CD8-positive, alpha-beta memory T cell (primary cell): ENCODE measurements around the gene AIPL1. TPM values are rescaled to one million over a fixed set of nuclear protein-coding genes. Genes with fewer than 3 reads are reported as not detected.

Source experiments
- CTCF ChIA-PET: fragments of 350-600 bp; sonication (Branson Sonifier 250); formaldehyde crosslinking; loops from one replicate; lab custom pipeline; 2021; ENCODE audit warnings: antibody characterized with exemption; lab: Charles Lee
- POLR2A ChIA-PET: fragments of 350-600 bp; sonication (Branson Sonifier 250); formaldehyde crosslinking; loops from one replicate; lab custom pipeline; 2021; ENCODE audit warnings: antibody characterized with exemption; lab: Charles Lee
- DNase-seq, 5 donors: peaks; one replicate each; pipeline versions ENCODE4 v3.0.0 to v3.0.0-alpha.2; 2020 to 2022; ENCODE audit warnings: mixed read lengths in 1 of 5
- H3K27ac ChIP-seq: one replicate; pipeline ENCODE4 v1.7.0; 2013; ENCODE audit warnings: low read depth, mild to moderate bottlenecking, low read length, moderate library complexity
- H3K27me3 ChIP-seq: 2 replicates; pipeline ENCODE4 v1.7.0; 2013; ENCODE audit warnings: low read length, mild to moderate bottlenecking; ENCODE audit not compliant: insufficient read depth, poor library complexity, severe bottlenecking
- H3K36me3 ChIP-seq: 2 replicates; pipeline ENCODE4 v1.7.0; 2013; ENCODE audit warnings: mild to moderate bottlenecking, low read length, moderate library complexity; ENCODE audit not compliant: insufficient read depth
- H3K4me1 ChIP-seq: 2 replicates; pipeline ENCODE4 v1.7.0; 2013; ENCODE audit warnings: mild to moderate bottlenecking, low read length, moderate library complexity; ENCODE audit not compliant: insufficient read depth
- H3K4me3 ChIP-seq: 2 replicates; pipeline ENCODE4 v1.7.0; 2013; ENCODE audit warnings: mild to moderate bottlenecking, low read length
- H3K9me3 ChIP-seq: 2 replicates; pipeline ENCODE4 v1.7.0; 2013; ENCODE audit warnings: mild to moderate bottlenecking, low read length
- H3K27ac Mint-ChIP-seq, 8 donors: one replicate each; pipeline ENCODE4 v1.8.0; 2020 to 2021; ENCODE audit warnings: mixed read lengths in 8 of 8, mild to moderate bottlenecking in 6 of 8, inconsistent platforms in 3 of 8, moderate library complexity in 3 of 8
- H3K27me3 Mint-ChIP-seq, 2 donors: one replicate each; pipeline ENCODE4 v1.8.0; 2020 to 2021; ENCODE audit warnings: mixed read lengths in 2 of 2, mild to moderate bottlenecking in 1 of 2, moderate library complexity in 1 of 2
- H3K36me3 Mint-ChIP-seq, 3 donors: one replicate each; pipeline ENCODE4 v1.8.0; 2020 to 2021; ENCODE audit warnings: mixed read lengths in 3 of 3, inconsistent platforms in 1 of 3, mild to moderate bottlenecking in 1 of 3
- H3K4me1 Mint-ChIP-seq, 3 donors: one replicate each; pipeline ENCODE4 v1.8.0; 2020 to 2021; ENCODE audit warnings: mixed read lengths in 3 of 3, inconsistent platforms in 1 of 3, mild to moderate bottlenecking in 1 of 3
- H3K4me3 Mint-ChIP-seq, 7 donors: one replicate each; pipeline ENCODE4 v1.8.0; 2020 to 2021; ENCODE audit warnings: mixed read lengths in 7 of 7, mild to moderate bottlenecking in 6 of 7, moderate library complexity in 4 of 7, inconsistent platforms in 2 of 7
- H3K9me3 Mint-ChIP-seq, 5 donors: one replicate each; pipeline ENCODE4 v1.8.0; 2020 to 2022; ENCODE audit warnings: mixed read lengths in 5 of 5, mild to moderate bottlenecking in 3 of 5, moderate library complexity in 2 of 5, inconsistent platforms in 1 of 5
- polyA plus RNA-seq: library from polyadenylated mRNA; unstranded; fragments of 300-500 nt; fragmentation: Illumina TruSeq; gene quantifications from one replicate; pipeline ENCODE4 v1.2.3, GENCODE V29; 2021
- total RNA-seq, 2 experiments: library from RNA; stranded (reverse); gene quantifications; one replicate each; pipeline ENCODE4 v1.2.3, GENCODE V29; 2021

Gene AIPL1
- total and polyA plus RNA-seq, 3 experiments from 2014 or later: not detected

DNA sequence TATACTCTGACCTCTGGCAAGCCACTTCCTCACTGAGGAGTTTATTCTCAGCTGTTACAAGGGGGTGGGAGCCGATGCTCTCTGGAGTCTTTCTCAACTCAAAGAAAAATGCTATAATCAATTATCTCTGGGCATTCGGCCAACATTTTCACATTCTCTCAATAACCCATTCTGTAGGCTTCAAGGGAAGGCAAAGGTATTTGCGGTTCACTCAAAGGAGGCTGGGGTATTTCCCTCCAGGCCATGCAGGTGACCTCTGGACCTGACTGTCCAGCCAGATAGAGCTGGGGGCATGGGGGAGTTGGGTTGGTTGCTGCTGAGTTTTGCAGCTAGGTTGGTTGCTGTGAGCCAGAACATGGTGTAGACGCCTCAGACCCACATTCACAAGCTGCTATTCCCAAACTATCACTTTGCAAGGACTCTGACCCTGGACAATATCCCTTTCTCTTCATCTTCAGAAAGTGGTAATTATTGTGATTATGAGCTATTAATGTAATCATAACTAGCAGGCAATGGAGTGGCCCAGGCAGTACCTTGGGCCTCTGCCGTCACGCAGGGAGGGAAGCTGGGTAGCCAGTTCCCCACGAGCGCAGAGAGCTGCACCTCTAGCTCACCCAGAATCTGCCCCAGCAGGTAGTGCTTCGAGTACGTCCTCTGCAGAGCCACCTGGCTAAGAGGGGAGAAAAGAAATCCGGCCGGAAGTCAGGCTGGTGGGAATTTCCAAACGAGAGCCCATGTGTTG is 42.1 kb downstream of the AIPL1 start:
- POLR2A ChIA-PET: no interaction called here
- no peak overlapping the region for H3K27ac ChIP-seq
- no peaks in the 10 kb centered on the region for H3K36me3 ChIP-seq
- CTCF ChIA-PET: no interaction called here
- DNase-seq: no peak
- Mint-ChIP-seq H3K36me3 (no peaks in the 10 kb centered on the region), H3K4me1 (no peaks in the 10 kb centered on the region), H3K27ac (peak overlapping the region in 1 of 8 donors; percentile 59), H3K27me3 (peaks cover 19 to 41% of the 10 kb centered on the region in 2 donors), H3K4me3 (no peak overlapping the region), H3K9me3 (peaks cover 0 to 2% (median 0%) of the 10 kb centered on the region in 5 donors)
- no peaks in the 10 kb centered on the region for H3K9me3 ChIP-seq
- no peak overlapping the region for H3K4me3 ChIP-seq
- no peaks in the 10 kb centered on the region for H3K4me1 ChIP-seq
- no peaks in the 10 kb centered on the region for H3K27me3 ChIP-seq

GRCh38 chr17:6388416-6388815 is 46.5 kb downstream of the AIPL1 start:
- ChIA-PET CTCF (no interaction called here), POLR2A (no interaction called here)
- Mint-ChIP-seq H3K9me3 (no peaks in the 10 kb centered on the region), H3K27me3 (peaks cover 13 to 29% of the 10 kb centered on the region in 2 donors), H3K4me1 (no peaks in the 10 kb centered on the region), H3K36me3 (no peaks in the 10 kb centered on the region), H3K27ac (no peak overlapping the region), H3K4me3 (no peak overlapping the region)
- Histone ChIP-seq H3K4me1 (no peaks in the 10 kb centered on the region), H3K4me3 (no peak overlapping the region), H3K36me3 (no peaks in the 10 kb centered on the region), H3K9me3 (no peaks in the 10 kb centered on the region), H3K27ac (no peak overlapping the region), H3K27me3 (no peaks in the 10 kb centered on the region)
- no peak for DNase-seq

GRCh38 chr17:6387858-6388257 is 47.1 kb downstream of the AIPL1 start:
- no peaks in the 10 kb centered on the region for H3K4me1 Mint-ChIP-seq
- CTCF ChIA-PET: no interaction called here
- Histone ChIP-seq H3K4me3 (no peak overlapping the region), H3K9me3 (no peaks in the 10 kb centered on the region), H3K27ac (no peak overlapping the region), H3K36me3 (no peaks in the 10 kb centered on the region), H3K4me1 (no peaks in the 10 kb centered on the region), H3K27me3 (no peaks in the 10 kb centered on the region)
- no peak overlapping the region for H3K4me3 Mint-ChIP-seq
- no peak for DNase-seq
- POLR2A ChIA-PET: no interaction called here
- peaks cover 14 to 29% of the 10 kb centered on the region in 2 donors for H3K27me3 Mint-ChIP-seq
- H3K36me3 Mint-ChIP-seq: no peaks in the 10 kb centered on the region
- no peaks in the 10 kb centered on the region for H3K9me3 Mint-ChIP-seq
- H3K27ac Mint-ChIP-seq: no peak overlapping the region

GRCh38 chr17:6387442-6387841 is 47.5 kb downstream of the AIPL1 start:
- CTCF ChIA-PET: no interaction called here
- no peaks in the 10 kb centered on the region for H3K36me3 Mint-ChIP-seq
- H3K27me3 Mint-ChIP-seq: peaks cover 15 to 29% of the 10 kb centered on the region in 2 donors
- no peak for DNase-seq
- H3K4me3 ChIP-seq: no peak overlapping the region
- no peak overlapping the region for H3K4me3 Mint-ChIP-seq
- POLR2A ChIA-PET: no interaction called here
- no peak overlapping the region for H3K27ac ChIP-seq
- no peaks in the 10 kb centered on the region for H3K4me1 Mint-ChIP-seq
- H3K36me3 ChIP-seq: no peaks in the 10 kb centered on the region
- H3K9me3 ChIP-seq: no peaks in the 10 kb centered on the region
- H3K9me3 Mint-ChIP-seq: no peaks in the 10 kb centered on the region
- no peaks in the 10 kb centered on the region for H3K4me1 ChIP-seq
- no peak overlapping the region for H3K27ac Mint-ChIP-seq
- no peaks in the 10 kb centered on the region for H3K27me3 ChIP-seq

DNA sequence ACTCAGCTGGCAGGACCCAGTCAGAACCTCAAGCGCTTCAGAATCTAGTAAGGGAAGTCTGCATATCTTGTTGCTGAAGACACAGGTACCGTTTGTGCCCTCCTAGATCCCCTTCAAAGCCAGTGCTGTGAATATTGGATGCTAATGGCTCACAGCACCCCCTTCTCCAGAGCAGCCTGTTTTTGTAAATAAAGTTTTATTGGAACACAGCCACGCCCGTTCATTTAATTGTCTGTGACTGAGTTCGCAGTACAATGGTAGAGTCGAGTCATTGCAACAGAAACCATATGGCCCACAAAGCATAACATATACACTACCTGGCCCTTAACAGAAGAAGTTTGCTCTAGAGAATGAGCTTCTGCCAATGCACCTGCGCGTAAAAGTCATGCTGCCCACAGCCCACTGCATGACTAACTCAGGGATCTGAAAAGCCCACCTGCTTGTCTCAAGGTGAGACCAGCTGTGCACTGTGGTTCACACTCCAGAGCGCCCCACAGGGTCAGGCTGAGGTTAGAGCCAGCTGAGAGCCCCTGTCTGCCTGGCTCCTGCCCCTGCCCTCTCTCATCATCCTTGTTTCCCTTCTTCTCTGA is 48.8 kb downstream of the AIPL1 start:
- Mint-ChIP-seq H3K9me3 (no peaks in the 10 kb centered on the region), H3K36me3 (no peaks in the 10 kb centered on the region), H3K4me1 (no peaks in the 10 kb centered on the region), H3K27ac (no peak overlapping the region), H3K4me3 (no peak overlapping the region), H3K27me3 (peaks cover 18 to 38% of the 10 kb centered on the region in 2 donors)
- POLR2A ChIA-PET: no interaction called here
- Histone ChIP-seq H3K36me3 (no peaks in the 10 kb centered on the region), H3K4me3 (no peak overlapping the region), H3K9me3 (no peaks in the 10 kb centered on the region), H3K4me1 (no peaks in the 10 kb centered on the region), H3K27ac (no peak overlapping the region), H3K27me3 (no peaks in the 10 kb centered on the region)
- CTCF ChIA-PET: no interaction called here
- DNase-seq: no peak

- Histone ChIP-seq H3K4me1 (no peaks in the 10 kb centered on the region), H3K4me3 (no peak overlapping the region), H3K36me3 (no peaks in the 10 kb centered on the region), H3K27ac (no peak overlapping the region), H3K27me3 (no peaks in the 10 kb centered on the region), H3K9me3 (no peaks in the 10 kb centered on the region)
- Mint-ChIP-seq H3K27me3 (peaks cover 18 to 32% of the 10 kb centered on the region in 2 donors), H3K4me3 (no peak overlapping the region), H3K36me3 (no peaks in the 10 kb centered on the region), H3K9me3 (no peaks in the 10 kb centered on the region), H3K4me1 (no peaks in the 10 kb centered on the region), H3K27ac (no peak overlapping the region)
- ChIA-PET POLR2A (no interaction called here), CTCF (no interaction called here)
- no peak for DNase-seq
These were observed 50.4 kb downstream of the AIPL1 start for GRCh38 chr17:6384481-6384880.

DNA sequence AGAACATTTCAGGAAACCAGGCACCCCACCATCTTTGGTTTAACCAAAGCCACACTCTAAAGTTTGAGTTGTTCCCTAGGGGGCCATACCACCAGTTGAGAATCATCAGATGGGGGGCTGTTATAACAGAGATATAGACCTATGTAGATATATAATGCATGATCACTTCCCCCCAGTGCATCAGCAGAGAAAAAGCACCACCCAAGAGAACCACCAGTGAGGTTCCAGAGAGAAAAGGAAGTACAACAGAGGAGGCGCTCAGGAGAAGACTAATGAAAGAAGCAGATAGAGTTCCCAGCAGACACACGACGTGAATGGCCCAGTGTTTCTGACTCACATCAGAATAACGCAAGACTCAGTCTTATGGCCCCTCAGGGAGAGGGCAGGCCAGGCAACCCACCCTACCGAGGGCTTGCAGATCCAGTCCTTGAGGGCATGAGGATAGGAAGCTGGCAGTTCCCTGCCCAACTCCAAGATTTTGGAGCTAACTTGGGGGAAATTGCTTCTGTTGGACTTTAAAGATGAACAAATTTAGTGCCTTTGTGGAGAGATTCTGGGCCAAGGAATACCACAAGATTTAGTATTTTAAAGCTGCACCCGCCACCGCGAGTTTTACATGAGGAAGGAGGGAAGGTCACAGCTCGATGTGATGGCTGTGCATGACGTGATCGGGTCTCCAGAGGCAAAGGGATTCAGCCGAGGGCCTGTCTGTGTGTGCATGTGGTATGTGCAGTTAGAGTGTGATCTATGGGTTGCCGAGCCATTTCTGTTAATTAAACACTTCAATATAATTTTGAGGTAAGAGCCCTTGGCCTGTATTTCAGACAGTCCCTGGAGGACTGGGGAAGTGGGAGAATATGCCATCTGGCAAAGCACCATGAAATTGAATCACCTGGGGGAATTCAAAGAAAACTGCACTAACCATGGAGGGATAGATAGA is 53.1 kb downstream of the AIPL1 start:
- Mint-ChIP-seq H3K27me3 (peaks cover 24 to 54% of the 10 kb centered on the region in 2 donors), H3K4me3 (no peak overlapping the region), H3K36me3 (no peaks in the 10 kb centered on the region), H3K4me1 (no peaks in the 10 kb centered on the region), H3K9me3 (peaks cover 0 to 4% (median 0%) of the 10 kb centered on the region in 5 donors), H3K27ac (no peak overlapping the region)
- Histone ChIP-seq H3K36me3 (no peaks in the 10 kb centered on the region), H3K27me3 (no peaks in the 10 kb centered on the region), H3K4me3 (no peak overlapping the region), H3K4me1 (no peaks in the 10 kb centered on the region), H3K27ac (no peak overlapping the region), H3K9me3 (no peaks in the 10 kb centered on the region)
- POLR2A ChIA-PET: no interaction called here
- DNase-seq: no peak
- CTCF ChIA-PET: no interaction called here

DNA sequence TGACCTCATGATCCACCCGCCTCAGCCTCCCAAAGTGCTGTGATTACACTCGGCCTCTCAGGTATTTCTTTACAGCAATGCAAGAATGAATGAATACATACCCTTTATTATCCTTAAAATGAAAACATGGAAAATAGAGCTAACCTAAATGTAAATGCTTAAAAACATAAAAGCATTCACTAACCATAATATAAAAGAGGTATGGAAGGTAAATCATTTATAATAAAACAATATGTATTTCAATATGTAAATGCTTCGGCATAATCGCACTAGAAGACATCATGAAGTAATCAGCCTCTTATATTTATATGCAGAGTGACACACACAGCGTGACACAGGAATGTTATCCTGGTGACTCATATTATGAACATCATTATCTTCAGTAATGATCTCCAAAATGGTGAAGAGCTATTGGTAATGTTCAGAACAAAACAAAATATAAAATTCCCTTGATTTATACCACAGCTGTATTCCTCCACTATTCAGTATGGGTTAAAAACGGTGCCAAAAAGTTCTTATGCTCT is 53.9 kb downstream of the AIPL1 start:
- ChIA-PET POLR2A (no interaction called here), CTCF (no interaction called here)
- H3K27ac Mint-ChIP-seq: no peak overlapping the region
- no peak for DNase-seq
- H3K4me3 ChIP-seq: no peak overlapping the region
- H3K36me3 Mint-ChIP-seq: no peaks in the 10 kb centered on the region
- no peaks in the 10 kb centered on the region for H3K9me3 ChIP-seq
- no peak overlapping the region for H3K27ac ChIP-seq
- H3K4me1 ChIP-seq: no peaks in the 10 kb centered on the region
- H3K4me3 Mint-ChIP-seq: no peak overlapping the region
- H3K9me3 Mint-ChIP-seq: peaks cover 0 to 4% (median 0%) of the 10 kb centered on the region in 5 donors
- no peaks in the 10 kb centered on the region for H3K27me3 ChIP-seq
- no peaks in the 10 kb centered on the region for H3K36me3 ChIP-seq
- peaks cover 21 to 52% of the 10 kb centered on the region in 2 donors for H3K27me3 Mint-ChIP-seq
- no peaks in the 10 kb centered on the region for H3K4me1 Mint-ChIP-seq
